SW 1271 (cell line): ENCODE measurements around the gene USP6NL.

Experiments used
- DNase-seq, 2 experiments: peaks; one replicate each; lab custom pipeline; 2025; lab: John Stamatoyannopoulos, UW

Gene USP6NL

DNA sequence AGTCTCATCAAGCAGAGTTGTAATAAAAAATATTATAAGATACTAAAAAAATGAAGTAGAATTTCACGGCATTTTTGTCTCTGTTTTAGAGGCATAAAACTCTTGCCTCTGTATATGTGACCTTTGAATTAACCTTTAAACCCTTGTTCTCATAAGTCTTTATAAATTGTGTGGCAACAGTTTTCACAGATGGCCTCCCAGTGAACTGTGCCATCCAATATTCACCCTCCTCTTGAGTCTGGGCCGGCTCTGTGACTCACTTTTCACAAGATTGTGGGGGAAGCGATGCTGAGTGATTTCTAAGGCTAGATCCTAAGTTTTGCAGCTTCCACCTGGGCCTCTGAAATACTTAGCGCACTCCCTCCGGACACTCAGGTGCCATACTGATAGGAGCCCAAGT, 4.6 kb upstream of the USP6NL start:
- no peak for DNase-seq

DNA sequence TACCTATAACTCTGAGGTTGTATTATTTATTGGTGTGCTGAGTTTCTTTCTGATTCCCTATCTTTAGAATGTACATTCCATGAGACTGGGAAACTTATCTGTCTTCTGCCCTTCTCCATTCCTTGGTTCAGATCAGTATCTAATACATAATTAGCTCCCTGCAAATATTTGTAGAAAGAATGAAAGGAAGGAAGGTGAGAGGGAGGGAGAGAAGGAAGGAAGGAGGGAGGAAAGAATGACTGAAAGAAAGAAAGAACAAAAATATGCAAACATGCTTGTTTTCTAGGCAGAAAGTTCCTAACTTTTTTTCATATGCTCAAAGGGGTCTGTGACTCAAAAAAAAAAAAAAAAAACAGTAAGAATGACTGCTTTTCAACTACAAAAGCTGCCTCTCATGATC, 3.9 kb upstream of the USP6NL start:
- no peak for DNase-seq

DNA sequence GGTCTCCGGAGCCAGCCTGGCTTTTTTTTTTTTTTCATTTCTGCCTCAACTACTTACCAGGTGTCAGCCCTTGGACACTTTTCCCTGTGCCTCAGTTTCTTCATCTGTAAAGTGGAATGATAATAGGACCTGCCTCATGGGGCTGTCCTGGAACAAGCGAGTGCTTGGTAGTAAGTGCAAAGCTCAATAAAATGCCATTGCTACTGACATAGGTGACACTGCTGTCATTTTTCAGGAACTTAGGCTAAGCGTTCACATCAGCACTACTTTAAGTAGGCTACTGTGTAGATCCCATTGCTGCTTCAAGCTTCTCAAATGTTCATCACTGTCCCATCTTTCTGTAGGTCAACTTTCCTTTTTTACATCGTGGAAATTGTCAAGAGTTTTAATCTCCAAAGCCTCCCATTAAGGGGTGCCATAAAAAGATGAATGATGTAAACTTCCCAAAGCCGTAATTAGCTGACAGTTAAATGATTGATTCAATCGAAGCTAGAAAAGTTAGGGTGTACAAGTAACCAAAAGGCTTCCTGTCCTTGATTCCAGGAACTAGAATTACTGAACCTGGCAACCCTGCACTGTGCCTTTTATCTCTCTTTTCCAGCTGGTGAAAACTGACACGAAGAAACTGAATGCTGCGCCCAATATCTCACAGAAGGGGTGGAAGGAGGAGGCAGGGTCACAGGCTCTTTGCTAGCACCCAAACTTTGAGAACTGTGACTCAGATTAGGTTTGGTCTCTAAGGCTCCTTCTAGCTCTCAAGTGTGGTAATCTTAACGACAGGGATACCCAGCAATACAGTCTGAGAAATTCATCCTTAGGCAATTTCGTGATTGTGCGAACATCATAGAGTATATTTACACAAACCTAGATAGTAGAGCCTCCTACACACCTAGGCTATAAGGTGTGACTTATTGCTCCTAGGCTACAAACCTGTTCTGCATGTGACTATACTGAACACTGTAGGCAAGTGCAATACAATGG, 861 bp upstream of the USP6NL start:
- peak in 1 of 2 experiments; percentile 1 for DNase-seq

DNA sequence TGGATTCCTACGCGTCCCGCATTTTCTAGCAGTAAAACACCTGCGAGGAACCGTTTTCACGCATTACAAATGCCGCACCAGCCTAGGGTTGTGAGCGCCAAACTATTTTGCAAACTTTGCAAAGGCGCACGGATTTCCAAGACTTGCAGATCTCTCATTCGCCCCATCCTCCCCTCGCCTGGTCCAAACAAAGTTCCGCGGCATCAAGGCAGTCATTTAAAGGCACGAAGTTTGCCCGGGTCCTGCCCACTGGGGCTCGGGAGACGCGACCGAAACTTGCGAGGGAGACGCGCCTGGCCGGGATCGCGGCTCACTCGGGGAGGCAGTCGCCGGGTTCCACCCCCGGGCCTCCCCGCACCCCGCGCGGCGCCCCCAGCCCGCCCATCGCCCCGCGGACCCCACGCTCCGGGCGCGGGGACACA, 613 bp downstream of the USP6NL start:
- peak in 1 of 2 experiments; percentile 8 for DNase-seq

DNA sequence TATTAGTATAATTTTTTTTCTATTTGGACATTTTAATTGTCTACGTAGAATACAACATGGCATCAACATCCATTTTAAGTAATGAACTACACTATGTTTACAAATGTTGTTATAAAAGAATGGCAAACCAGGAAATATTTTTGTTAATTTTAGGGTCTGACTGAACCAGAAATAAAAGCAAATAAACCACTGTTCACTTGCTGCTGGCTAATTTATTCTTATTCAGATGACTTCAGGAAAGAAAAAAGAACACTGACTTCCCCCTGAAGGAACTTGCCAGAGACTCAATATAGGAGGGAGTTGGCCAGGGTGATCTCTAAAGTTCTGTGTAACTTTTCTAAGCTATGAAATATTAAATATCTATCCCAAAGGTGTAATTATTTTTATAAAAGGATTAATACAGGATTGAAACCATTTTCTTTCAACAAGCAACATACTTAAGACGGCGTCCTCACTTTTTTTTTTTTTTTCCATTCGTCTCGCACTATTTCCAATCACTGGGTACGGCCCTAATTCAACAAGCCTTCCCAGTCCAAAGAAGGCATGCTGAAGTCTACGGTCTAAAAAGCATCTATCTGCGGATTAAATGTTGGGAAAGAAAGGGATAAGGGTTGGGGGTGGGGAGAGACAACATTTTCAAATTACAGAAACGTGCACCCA, 1.2 kb downstream of the USP6NL start:
- DNase-seq = peak in 1 of 2 experiments; percentile 8

DNA sequence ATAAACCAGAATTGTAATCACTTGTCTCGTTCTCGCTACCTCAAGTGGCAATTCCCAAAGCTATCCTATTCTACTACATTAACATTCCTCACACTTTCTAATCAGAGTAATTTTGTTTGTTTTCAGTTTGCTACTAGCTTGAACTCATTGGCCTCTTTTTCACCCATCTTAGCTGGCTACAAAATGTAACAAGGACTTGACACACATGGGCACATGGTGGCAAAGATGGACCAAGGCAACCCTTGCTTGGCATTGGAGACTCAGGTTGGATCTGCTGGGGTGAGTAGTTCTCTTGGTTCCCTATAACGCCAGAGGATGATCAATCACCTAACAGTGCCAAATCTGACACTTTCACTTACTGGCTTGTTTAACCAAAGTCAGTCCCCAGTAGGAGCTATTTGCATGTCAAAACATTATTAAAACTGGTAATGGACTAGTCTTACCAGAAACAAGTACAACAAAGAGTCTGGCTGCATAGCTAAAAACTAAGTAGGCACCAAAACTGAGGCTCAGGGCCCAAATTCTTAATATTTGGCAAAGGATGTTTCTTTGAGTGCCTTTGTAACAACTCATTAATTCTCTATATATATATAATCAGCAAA, 1.9 kb downstream of the USP6NL start:
- no peak for DNase-seq

DNA sequence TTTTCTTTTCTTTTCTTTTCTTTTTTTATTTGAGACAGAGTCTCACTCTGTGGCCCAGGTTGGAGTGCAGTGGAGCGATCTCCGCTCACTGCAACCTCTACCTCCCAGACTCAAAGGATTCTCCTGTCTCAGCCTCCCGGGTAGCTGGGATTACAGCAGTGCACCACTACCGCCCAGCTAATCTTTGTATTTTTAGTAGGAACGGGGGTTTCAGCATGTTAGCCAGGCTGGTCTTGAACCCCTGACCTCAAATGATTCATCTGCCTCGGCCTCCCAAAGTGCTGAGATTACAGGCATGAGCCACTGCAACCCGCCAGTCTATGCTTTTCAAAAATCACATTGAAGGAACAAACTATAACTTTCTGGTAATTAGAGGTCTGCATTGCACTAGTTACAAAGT, 2.4 kb downstream of the USP6NL start:
- no peak for DNase-seq

DNA sequence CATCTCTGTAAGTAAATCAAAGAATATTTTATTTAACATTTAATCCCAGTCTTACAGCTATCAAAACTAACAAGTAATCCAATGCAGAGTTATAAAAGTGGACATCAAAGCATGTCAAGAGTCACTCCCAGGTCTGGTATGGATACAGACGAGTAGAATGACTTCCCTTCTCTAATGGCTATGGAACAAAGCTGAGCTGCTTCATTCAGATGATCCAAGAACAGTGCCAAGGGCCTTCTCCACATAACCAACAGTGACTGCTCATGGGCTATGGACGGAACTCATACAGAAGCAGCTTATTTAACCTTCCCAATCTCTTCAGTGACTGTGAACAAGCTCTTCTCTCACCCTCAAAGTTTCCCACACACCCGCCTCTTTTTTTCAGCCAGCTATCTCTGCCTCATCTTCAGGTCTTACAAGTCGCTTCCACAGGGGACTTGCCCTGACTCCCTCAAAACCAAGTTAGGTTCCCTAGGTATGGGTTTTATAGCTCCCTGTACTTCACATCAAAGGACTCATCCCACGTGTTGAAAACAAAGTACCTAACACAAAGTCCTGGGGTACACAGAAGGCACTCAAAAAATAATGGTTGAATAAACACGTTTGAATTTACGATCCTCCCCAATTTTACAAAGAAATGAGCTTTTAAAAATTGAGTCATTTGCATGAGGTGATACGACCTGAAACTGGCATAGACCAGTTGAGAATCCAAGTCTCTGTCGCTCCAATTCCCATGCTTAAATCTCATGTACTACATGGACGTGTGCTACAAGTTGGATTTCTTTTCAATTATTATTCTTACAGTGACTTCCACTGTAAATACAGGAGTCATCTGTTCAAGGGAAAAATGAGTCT, 3.1 kb downstream of the USP6NL start:
- DNase-seq = no peak

DNA sequence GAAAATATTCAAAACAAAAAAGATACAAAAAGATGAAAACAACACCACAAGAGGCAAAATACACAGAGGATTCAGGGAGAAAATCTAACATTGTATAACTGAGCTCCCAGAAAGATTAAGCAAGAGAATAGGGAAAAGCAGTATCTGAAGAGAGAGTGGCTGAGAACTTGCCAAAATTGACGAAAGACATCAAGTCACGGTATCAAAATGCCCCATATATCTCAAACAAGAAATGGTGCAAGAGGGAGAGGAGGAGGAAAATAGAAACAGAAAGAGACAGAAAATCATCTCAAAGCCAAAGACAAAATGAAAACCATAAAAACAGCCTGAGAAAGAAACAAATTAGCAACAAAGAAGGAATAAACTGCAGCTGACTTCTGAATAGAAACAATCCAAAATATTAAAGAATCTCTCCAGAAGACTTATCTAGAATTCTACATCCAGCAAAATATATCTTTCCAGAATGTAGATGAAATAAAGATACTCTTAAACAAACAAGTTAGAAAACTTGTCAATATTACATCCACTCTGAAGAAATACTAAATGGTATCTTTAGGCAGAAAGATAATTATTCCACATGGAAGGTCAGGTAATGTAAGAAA, 5.5 kb downstream of the USP6NL start:
- DNase-seq = no peak

DNA sequence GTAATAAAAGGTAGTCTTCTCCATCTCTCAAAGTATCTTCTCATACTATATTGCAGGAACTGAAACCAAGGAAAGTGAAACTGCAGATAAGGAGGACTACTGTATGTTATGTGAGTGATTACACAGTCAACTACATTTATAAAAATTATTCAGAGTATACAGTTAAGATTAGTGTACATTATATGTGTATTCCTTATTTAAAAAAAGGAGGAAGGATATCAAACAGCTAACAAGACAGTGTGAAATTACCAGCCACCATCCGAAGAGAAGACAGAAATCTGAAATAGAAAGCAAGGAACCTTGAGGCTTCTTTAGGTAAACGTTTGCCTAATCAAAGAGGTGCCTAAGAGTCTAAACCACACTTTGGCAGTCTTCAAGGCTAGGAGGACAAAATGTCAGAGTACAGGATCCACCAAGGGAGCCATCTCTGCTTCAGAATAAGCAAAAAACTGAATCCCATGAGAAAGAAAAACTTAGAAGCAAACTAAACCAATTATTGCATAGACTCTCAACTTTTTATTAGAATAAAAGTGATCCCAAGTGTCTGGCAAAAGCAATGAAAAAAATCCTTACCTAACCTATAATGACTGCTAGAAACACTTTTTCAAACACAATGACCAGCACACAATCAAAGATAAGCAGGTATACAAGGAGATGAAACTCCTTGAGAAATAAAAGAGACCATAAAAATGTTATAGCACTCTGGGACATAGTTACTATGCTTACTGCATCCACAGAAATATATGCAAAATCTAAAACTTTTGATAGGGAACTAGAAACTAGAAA, 6.4 kb downstream of the USP6NL start:
- no peak for DNase-seq

DNA sequence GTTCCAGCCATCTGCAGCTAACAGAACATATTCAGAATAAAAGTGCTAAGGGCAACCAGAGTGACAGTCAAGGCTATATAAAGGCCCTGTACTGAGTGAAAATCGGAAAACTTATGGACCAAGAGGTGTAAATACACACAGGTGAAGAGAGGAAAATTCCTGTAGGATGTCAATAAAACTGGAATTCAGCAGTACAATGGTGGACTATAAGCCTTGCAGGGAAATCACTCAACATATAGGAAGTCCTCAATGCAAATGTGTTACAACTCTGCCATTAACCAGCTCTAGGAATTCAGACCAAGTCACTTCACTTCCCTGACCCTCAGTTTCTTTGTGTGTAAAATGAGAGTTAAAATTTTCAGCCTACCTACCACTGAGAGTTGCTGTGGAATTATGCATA, 7.7 kb downstream of the USP6NL start:
- no peak for DNase-seq

DNA sequence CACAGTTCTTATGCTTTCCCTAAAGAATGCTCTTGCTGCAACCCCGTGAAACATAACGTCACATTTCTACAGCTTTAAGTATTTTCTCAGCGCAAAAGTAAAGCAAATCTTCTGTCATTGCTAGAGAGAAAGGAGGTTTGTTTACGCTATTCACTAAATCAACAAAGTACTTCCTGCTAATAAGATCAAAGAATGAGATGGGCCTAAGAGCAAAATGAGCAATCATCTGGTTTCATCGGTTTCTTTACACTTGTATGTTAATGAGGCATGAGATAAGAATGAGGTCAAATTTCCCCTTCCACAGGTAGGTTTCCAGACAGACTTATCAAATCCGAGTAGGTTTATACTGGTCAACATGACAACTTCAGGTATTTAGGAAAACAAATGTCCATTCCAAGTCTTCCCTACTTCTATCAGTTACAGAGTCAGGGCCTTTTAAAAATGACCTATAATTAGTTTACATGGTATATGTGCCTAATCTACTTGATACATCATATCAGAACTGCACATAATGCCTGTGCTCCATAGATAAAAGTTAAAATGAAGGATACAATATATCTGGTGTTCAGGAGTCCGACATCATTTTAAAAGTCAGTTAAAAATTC, 8.4 kb downstream of the USP6NL start:
- no peak for DNase-seq

DNA sequence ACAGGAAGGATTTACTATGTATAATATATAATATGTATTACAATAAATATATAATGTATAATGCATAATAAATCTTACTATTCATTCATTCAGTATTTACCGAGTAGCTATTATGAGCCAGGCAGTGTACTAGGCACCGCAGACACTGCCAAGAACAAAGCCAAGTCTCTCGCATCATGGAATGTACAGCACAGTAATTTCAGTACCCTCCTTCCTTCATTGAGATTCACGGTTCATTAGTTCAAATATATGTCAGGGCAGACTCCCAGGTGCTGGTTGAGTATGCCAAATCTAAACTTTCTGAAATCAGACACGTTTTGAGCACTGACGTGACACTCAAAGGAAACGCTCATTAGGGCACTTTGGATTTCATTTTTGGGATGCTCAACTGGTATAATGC, 9.1 kb downstream of the USP6NL start:
- DNase-seq = no peak

DNA sequence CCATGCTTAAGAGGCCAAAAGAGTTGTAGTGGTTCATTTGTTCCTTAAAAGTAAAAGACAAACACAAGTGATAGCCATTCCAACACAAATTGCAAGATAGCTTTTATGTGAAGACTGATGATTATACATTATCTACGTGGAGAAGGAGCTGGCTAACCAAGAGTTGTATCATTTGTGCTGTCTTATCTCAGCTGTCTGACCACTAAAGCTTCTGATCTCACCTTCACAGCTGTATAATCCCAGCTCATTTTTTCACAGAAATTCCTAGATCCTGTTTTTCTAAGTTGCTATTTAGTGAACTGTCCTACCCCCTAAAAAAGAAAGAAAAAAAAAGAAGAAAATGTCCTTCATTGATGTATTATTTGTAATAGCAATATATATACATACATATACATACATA, 9.8 kb downstream of the USP6NL start:
- no peak for DNase-seq

DNA sequence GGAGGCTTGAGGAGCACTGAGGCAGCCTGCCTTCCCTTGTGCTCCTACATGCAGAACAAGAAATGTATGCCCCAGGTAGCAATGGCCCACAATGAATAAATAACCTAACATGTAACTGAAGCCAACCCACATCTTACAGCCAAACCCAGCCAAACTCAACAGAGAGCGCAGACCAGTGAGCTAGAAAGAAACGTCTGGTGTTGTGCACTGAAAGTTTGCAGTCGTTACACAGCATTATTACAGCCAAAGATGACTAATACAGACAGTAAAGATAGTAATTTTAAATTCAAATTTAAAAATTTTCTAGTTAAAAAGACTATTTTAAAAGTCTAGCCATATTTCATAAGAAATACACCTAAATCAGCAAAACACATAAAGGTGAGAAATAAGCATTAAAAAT, 11.2 kb downstream of the USP6NL start:
- DNase-seq = no peak

DNA sequence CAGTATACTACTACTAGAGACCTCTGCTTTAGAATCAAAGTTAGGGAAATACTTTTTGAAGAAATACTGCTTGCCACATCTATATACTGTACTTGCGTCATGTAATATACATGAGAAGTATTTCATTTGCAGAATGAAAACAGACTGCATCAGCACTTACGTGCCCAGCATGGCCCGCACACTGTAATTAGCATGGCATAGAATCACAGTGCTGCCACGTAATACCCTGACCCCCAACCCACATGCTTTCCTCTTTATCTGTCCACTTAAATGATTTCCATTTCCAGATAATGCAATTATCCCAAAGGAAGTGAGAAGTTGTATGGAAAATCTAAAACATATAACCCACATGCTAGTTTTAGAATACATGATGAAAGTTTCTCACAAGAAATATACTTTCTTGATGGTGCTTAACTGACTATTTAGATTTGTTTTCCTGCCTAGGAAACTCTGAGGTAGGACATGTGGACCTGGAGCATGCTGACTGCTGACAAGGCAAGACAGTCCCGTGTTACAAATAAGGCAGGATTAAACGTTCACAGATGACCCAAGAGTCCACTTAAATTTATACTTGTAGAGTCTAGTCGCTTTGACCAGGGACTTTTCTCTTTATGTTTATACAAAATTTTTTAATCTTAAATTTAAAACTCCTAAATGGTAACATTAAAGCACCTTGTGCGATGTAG, 12.6 kb downstream of the USP6NL start:
- no peak for DNase-seq

DNA sequence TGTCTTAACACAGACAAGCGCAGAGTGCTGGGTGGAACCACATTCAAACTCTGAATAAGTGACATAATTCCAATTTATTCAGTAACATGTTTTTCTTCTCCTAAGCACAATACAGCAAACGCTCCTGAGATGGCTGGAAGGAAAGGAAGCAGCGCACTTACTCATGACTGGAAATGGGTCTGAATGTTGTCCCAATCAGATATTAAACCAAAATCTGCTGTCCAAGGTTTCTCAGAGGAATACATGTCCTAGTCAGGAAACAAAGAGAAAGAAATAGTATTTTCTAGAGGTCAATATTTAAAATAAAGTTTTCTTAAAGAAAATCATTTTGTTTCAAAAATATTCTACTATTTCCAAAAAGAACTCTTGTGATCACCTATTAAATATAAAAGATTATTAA, 14.0 kb downstream of the USP6NL start:
- no peak for DNase-seq

DNA sequence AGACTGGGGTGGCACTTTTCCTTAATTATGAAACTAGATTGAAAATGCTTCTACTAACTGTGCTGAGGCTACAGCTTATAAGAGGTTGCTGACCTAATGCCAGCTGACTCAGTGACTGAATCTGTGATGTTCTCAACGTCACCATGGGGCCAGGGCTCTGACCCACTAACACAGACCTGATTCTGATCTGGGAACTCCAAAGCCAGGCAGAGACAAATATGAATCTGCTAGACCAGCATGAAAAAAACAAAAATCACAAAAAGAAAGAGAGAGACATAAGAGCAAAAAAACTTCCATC, 16.1 kb downstream of the USP6NL start:
- no peak for DNase-seq

DNA sequence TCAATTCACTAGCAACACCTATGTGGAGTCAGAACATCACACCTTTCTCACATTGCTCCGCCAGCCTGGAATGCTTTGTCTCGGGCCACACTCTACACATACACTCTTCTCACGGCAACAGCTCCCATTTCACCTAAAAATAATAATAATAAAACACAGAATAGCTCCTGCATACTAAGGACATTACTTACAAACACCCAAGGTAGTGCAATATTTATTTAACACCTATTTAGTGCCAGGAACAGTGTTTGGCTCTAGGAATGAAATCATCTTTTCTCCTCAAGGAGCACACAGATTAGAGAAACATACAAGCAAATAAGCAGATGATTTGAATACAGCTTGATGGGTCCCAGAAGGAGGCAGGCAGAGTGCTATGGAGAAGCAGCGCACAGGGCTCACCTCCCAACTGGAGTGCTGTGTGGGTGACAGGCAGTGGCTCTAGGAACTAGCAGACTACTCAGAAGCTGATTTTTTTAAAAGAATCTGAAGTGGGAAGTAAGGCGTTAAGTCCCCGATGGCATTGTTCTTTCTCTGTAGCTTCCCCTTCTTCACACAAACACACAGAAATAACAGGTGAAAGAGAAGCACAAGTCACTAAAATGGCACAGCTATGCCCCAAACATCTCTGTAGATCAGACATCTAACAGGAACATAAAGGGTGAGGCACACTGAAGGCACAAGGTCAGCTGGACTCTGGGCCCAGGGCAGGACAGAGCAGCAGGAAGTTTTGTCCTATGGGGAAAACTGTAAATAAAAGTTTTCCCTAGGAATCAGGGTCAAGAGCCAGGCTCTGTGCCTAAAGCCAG, 16.7 kb downstream of the USP6NL start:
- no peak for DNase-seq
